ENCODE measurements around the gene THOP1.

- TF ChIP-seq MYC (IDR thresholded peaks at IDR 0.05; ENCODE audit: low read depth, low read length) (no peak), CTCF (IDR thresholded peaks at IDR 0.05; ENCODE audit: low read depth, low read length) (no peak), POLR2A (IDR thresholded peaks at IDR 0.05; ENCODE audit: extremely low read depth, insufficient read length) (no peak)
Observed at GRCh38 chr19:2811735-2812413, 26.6 kb downstream of the THOP1 start.

Data from NB4 (cell line).